Fibroblast of the aortic adventitia (primary cell): ENCODE data around the gene PKNOX2. TPM values are rescaled to one million over a fixed set of nuclear protein-coding genes. Genes with fewer than 3 reads are reported as not detected.
A peak's percentile ranks its signal among the peaks of the same experiment; 100 is the strongest.

Source experiments
- DNase-seq: peaks from one replicate; pipeline ENCODE4 v3.0.0-alpha.2; 2010; ENCODE audit warnings: low read depth
- H3K4me3 ChIP-seq: 2 replicates; pipeline ENCODE4 v1.5.1; 2011; ENCODE audit warnings: low read depth, mild to moderate bottlenecking, control low read depth, low read length, moderate library complexity
- CTCF ChIP-seq: IDR thresholded peaks from 2 replicates; pipeline ENCODE4 v1.5.1; 2011; ENCODE audit warnings: mild to moderate bottlenecking, low read length, control low read depth, inconsistent platforms; ENCODE audit not compliant: insufficient read depth
- total RNA-seq: library from RNA; depleted of rRNA; stranded (reverse); fragments of >200 nt; gene quantifications from 2 replicates; pipeline ENCODE4 v1.2.3, GENCODE V29; 2012; ENCODE audit warnings: low replicate concordance

PKNOX2 gene
- total RNA-seq, 1 donor: 2.0 TPM

GRCh38 chr11:125431481-125431880, 266.9 kb downstream of the PKNOX2 start:
- no peak for DNase-seq
- no peak for TF ChIP-seq CTCF
- H3K4me3 ChIP-seq: no peak overlapping the region

DNA sequence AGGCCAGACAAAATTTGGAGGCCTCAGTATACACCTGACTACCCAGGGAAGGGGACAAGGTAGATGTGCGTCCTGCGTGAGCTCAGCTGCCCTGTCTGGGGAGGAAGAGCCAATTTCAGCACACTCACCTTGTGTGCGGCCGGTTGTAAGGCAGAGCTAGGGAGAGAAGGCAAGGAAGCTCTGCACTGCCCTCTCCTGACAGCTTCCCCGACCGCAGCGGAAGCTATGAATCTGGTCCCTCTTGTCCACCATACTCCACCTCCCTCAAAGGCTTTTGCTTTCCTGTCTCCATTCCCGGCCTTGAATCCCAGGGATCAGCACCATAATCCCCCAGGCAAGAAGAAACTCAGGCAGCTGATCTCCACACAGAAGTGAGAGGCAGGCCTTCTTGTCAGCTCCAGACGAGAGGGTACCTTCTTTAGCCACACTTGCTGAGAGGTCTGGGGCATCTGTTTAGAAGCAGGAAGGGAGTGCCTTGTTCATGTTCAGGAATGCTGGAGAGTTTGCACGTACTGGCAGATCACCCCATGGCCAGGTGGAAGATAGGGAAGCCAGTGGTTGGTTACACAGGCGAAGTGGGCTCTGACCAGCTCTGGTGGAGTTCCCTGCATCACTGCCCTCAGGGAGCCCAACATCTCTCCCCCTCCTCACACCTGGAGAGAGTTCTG, 269.0 kb downstream of the PKNOX2 start:
- H3K4me3 ChIP-seq: no peak overlapping the region
- peak; percentile 67 for DNase-seq
- peak; percentile 77 for TF ChIP-seq CTCF

GRCh38 chr11:125435461-125436238, 271.1 kb downstream of the PKNOX2 start:
- no peak for TF ChIP-seq CTCF
- H3K4me3 ChIP-seq: no peak overlapping the region
- peak; percentile 15 for DNase-seq

- TF ChIP-seq CTCF: no peak
- H3K4me3 ChIP-seq: no peak overlapping the region
- no peak for DNase-seq
These were observed 277.3 kb downstream of the PKNOX2 start for GRCh38 chr11:125441648-125442410.

DNA sequence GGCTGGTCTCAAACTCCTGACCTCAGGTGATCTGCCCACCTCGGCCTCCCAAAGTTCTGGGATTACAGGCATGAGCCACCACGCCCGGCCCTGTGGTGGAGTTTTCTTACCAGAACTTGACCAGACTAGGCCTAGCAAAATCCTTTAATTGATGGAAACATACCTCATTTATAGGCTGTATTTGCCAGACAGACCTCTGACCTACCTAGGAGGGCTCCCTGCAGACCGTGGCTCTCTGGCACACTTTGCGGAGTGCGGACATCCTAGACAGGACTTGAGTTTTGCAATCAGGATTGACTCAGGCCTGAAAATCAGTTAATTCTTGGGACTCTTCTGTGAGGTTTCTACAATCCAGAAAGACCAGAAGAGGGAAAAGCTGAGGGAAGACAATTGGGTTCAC, 278.4 kb downstream of the PKNOX2 start:
- H3K4me3 ChIP-seq: no peak overlapping the region
- no peak for TF ChIP-seq CTCF
- no peak for DNase-seq

GRCh38 chr11:125443767-125444311, 279.3 kb downstream of the PKNOX2 start:
- H3K4me3 ChIP-seq: no peak overlapping the region
- TF ChIP-seq CTCF: no peak
- DNase-seq: no peak
